Right ventricle myocardium superior (tissue), 1 donor: ENCODE data around the gene RANBP3. TPM values are rescaled to one million over a fixed set of nuclear protein-coding genes. Genes with fewer than 3 reads are reported as not detected.

Experiments
- ATAC-seq: fragments of 200-7000 bp; cut with Tn5 transposase; one replicate; pipeline ENCODE4 v1.9.1; 2020; ENCODE audit warnings: mild to moderate bottlenecking; ENCODE audit not compliant: poor library complexity
- DNase-seq: peaks from one replicate; pipeline ENCODE4 v3.0.0-alpha.2; 2020
- intact Hi-C: fragments of 100-400 bp; cut with DNase I; formaldehyde crosslinking; loops from one replicate; pipeline ENCODE4 v1.11.2; 2022
- total RNA-seq: library from RNA; stranded (reverse); fragmentation: NEBNext Ultra II Directional; extraction: Animal tissue kit (Norgen Biotek cat#: 25700); gene quantifications from one replicate; pipeline ENCODE4 v1.2.1, GENCODE V29; 2021
- donor health status: DM: no; HTN: yes; CAD: no; lungs with severe emphysema.

The RANBP3 gene
- total RNA-seq, 1 donor from 2014 or later: 57.4 TPM

DNA sequence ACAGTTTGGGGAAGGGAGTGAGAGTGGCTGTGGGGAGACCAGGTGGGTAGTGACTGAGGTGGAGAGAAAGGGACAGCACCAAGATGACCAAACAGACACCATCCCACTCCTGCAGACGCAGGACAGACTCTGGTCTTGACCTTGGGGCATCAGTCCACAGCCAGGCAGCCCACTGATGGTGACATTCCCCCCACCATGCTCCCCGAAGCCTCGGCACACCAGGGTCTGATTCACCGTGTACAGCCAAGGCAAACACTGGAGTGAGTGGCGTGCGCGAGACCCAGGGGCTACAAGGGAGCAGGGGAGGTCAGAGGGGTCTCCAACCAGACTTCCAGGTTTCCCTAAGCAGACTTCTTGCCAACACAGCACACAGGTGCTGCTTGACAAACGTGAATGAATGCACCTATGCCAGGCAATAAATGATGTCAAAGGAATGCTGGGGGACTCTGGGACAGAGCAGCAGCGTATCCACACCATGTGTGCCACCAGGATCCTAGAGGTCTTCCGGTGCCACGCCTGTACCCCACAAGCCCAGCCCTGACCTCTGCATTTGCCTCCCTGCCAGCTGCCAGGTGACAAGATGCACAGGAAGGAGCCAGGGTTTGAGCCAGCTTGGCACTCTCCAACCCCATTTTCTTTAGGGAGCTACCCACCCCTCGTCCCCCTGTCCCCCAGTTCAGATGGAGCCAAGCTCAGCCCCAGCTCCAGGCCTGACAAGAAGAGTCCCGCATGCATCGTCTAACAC lies 18.5 kb downstream of the RANBP3 start:
- DNase-seq (no peak), ATAC-seq (no peak)
- intact Hi-C loops: no loop called here

DNA sequence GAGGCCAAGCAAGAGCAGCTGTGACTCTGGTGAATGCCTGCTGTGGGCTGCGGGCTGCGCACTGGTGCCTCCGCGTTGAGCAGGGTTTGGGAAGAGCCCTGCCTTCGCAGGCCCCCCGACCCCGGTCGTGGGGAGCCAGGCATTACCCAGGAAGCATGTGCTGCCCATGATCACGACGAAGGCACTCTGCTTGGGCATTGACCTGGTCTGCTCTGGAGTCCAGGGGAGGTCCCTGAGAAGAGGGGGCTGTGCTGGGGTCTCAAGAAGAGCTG lies 19.2 kb downstream of the RANBP3 start:
- ATAC-seq (no peak), DNase-seq (no peak)
- intact Hi-C loops: no loop called here

DNA sequence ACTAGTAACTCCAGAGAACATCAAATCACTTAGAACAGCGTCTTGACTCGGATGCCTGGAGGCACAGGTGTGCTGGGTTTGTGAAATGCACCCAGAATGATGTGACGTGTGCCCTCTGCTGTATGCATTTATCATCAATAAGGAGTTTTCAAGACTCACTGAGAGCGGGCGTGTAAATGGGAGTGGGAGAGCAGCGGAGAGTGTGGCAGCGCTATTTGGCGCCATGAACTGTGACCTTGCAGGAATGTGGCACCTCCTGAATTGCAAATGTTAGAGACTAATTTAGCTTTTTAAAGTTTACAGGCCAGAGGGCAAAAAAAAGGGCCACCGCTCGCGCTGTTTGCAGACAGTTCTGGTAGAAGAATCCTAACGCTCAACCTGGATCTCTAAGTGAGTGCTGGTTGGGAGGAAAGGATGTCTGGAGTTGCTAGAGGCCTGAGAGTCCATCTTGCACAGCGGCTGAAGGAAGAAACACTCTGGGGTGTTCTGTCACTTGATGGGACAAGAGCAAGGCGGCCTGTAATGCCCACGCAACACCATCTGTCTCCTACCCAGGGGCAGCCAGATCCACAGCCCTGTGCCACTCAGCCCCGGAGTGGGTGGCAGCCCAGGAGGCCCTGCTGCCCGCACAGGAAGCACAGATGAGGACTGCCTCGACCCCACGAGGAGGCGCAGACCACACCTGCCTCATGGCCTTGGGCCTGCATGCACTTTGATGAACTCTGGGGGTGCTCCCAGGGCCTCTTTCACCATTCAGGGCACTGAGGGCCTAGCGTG lies 19.7 kb downstream of the RANBP3 start:
- DNase-seq: no peak
- ATAC-seq: no peak
- intact Hi-C loops: no loop called here

DNA sequence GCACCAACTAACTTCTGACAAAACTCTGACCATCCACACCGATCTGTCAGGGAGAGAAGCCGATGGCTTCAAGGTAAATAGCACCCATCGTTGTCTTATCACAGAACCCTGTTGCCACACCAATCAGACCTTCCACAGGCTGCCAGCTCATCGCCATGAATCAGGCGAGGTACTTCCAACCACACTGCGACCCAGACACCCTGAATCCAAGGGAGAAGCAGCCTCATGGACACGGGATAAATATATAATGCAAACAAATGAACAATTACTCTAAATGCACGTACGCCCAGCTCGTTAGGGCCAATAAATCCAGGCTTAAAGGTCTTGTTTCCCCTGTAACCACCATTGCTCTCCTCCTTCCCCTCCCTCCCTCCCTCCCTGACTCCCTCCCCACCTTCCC lies 20.8 kb downstream of the RANBP3 start:
- no peak for ATAC-seq
- DNase-seq: no peak
- intact Hi-C loops: no loop called here

DNA sequence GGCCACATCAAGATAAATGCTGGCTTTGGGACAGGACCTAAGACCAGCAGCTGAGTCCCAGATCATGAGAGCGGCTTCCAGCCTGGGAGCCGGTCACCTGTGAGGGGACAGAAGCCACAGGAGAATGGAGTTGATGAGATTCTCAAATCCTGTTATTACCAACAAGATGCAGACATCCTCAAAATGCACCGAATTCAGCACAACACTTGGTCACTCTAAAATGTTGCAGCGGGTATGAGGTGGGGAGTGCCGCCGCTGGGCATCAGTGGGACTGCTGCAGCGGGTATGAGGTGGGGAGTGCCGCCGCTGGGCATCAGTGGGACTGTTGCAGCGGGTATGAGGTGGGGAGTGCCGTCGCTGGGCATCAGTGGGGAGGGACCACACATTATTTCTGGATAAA lies 21.2 kb downstream of the RANBP3 start:
- DNase-seq: no peak
- intact Hi-C loops: no loop called here
- no peak for ATAC-seq

DNA sequence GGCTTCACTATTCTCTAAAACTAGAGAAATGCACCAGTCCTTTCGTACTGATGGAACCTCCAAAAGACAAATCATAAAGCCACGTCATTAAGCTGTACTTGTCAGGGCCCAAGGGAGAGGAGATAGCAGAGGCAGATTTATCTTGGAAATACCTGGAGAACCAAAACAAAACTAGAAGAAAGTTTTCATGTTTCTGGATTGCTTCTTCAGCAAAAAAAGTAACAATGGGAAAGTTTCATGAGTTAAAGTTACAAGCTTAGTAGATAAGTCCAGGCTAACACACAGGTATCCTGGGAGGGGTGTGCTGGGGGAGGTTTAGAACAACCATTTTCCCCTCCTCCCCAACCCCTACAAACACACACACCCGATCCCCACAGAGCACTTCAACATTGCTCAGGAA lies 21.6 kb downstream of the RANBP3 start:
- ATAC-seq: no peak
- no peak for DNase-seq
- intact Hi-C loops: no loop called here

DNA sequence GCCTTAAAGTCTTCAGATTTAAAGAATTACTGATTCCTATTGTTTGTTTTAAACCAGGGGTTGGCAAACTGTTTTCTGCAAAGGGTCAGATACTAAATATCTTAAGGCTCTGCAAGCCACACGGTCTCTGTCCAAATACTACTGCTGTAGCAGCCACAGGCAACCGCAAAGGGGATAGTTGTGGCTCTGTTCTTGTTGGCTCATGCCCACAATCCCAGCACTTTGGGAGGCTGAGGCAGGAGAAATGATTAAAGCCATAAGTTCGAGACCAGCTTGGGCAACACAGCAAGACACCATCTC lies 22.4 kb downstream of the RANBP3 start:
- intact Hi-C loops: no loop called here
- DNase-seq: no peak
- ATAC-seq: no peak

DNA sequence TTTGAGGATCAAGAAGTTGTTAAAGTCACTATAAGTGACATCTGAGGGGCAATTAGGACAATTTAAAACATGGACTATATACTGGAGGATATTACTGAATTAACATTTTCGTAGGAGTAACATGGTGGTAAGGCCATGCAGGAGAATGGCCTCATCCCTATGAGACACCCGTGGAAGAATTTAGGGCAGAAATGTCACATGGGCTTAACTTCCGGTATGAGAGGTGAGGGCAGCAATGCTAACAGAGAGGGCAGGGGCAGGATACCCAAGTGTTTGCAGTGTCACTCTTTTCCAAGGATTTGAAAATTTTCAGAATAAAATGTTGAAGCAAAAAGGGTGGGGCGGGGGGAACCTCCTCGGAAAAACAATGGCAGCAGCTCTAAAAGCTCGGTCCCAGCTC lies 23.6 kb downstream of the RANBP3 start:
- ATAC-seq: no peak

DNA sequence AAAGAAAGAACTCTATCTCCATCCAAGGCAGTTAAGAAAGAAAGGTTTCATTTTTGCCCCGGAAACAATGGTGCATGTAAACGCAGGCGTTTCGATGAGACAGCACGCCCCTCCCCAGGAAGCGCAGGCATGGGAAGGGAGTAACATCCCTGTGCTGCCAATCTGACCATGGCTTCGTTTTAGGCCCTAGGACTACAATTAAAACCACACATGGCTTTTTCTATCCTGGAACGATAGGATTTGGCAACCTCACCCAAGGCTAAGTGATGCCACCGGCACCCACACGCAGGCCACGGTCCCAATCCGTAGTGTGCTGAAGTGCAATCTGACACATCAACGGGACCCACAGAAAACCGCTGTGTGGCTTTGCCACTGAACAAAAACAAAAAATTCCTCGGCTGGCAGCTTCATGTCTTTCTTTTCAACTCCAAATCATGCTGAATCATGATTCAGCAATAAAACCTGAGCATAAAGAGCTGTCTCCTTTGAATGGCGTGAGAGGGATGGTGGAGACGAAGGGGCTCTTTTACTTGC lies 24.2 kb downstream of the RANBP3 start:
- DNase-seq: no peak
- intact Hi-C loops: no loop called here

More for the DNA sequence above, 23.6 kb downstream of the RANBP3 start:
- DNase-seq: no peak
- intact Hi-C loops: no loop called here

DNA sequence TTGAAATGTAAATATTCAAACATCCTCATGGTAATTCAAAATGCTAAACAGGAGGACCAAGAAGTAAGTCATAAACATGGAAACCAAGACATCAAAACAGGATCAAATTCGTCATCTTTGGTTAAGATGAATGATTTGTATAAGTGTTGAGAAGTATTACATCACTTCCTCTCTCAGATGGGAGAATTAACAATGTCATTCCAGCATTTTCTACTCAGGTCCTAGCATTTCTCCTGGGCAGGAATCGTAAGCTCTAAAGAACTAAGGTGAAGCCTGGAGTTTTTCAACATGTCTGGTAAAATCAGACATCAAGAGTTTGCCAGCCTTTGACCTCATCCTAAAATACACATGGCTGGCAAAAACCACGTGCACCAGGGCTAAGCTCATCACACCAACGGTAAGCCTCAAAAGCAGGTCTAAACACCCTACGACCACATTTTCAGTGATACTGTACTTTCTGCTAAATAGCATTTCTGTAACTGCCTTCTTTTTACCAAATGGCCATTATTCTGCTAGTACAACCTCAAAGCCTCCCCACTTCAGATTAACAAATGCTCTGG lies 24.8 kb downstream of the RANBP3 start:
- ATAC-seq (no peak), DNase-seq (no peak)
- intact Hi-C loops: no loop called here

More for the DNA sequence above, 24.2 kb downstream of the RANBP3 start:
- ATAC-seq: no peak

DNA sequence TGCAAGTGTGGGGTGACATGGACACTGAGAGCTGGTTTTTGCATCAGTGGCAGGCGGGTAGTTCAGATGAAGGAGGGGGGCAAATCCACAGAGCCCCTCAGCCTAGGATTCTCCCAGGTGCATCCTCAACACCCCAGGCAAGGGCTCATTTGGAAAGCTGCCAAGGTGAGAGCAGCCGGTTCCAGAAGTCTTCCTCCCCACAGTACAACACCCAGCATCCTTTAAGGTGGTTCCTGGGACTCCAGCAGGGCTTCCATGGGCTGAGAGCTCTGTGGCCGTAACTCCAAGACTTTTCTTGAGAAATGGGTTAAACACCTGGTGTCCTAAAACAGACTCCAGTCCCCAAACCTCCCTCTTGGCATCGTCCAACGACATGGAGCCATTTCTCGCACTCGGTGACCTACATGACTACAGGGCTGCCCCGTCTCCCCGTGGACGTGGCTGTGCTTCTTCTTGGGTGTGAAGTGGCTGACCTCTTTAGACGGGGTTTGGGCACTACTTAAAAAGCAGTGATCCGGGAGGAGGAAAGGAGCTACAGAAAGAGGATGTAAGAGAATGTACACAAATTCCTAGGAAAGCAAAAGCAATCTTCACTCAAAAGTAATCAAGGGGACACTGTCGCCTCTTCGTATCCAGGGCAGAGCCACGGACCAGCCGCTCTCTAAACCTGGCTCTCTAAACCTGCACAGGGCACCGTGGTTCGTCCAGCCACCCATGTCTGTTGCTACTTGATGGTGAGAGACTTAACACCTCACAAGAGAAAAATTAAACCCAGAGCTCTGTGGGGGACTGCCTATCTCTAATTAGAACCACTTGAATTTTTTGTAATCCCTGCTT lies 25.5 kb downstream of the RANBP3 start:
- ATAC-seq (no peak), DNase-seq (no peak)
- intact Hi-C loops: no loop called here

DNA sequence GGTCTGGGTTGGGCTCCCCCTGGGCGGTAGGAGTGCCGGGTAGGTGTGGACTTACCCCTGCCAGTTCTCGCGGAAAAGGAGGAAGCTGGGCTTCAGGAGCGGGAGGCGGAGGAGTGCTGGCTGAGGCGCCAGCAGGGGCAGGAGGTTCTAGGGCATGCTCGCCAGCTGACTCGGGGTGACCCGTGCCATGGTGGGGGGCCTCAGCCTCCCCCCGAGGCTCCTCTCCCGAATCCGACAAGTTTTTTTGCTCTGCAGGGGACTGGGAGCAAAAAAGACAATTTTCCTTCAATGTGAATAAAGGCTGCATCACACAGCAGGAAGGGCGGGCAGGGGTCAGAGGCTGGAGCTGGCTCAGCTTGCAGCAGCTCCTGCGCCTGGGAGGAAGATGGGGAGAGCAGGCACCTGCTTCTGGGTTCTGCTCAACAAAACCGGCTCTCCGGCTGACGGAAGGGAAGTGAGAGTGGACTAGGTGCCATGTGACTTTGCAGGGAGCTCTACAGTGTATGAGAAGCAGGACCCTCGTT lies 26.5 kb downstream of the RANBP3 start:
- ATAC-seq (peak; percentile 10), DNase-seq (no peak)
- intact Hi-C loops: no loop called here

DNA sequence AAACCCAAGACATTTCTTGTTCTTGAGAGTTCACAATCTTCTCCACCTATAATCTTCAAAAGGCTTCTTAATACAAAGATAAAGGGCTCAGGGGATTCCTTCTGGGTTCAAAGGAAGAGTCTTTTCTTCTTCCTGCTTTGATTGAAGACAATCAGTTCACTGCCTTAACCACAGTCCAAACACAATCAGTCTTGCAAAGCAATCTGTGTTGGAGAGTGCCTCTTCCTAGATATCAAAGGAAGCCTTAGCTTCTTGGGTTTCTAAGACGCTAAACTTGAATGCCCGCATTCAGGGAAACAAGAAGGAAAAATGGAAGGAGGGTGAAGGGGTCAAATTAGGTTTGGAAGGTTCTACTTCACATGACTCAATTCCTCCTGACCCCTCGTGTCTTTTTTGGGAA lies 27.2 kb downstream of the RANBP3 start:
- no peak for DNase-seq
- intact Hi-C loops: no loop called here
- no peak for ATAC-seq

DNA sequence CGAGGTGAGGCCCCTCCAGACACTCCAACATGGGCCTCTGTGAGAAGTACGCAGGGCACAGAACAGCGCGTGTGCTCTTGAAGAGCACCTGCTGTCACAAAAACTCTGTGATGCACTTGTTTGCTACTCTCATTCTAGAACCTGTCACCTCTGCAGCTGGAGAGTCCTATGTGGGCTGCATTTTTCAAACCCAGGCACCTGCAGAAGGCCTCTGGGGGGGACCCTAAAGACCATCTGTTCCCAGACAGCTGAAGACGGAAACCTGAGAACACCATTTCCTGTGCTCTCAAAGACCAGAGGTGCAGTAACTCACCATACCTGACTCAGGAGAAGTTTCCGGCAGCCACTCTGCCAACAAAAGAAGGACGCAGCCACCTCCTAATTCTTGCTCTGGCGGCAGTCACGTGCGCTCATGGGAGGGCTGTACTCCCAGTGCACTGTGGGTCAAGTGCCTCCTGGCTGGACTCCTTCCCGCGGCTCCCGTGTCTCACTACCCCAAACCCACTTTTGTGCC lies 28.1 kb downstream of the RANBP3 start:
- ATAC-seq (peak; percentile 49), DNase-seq (peak; percentile 69)
- intact Hi-C loops: no loop called here

DNA sequence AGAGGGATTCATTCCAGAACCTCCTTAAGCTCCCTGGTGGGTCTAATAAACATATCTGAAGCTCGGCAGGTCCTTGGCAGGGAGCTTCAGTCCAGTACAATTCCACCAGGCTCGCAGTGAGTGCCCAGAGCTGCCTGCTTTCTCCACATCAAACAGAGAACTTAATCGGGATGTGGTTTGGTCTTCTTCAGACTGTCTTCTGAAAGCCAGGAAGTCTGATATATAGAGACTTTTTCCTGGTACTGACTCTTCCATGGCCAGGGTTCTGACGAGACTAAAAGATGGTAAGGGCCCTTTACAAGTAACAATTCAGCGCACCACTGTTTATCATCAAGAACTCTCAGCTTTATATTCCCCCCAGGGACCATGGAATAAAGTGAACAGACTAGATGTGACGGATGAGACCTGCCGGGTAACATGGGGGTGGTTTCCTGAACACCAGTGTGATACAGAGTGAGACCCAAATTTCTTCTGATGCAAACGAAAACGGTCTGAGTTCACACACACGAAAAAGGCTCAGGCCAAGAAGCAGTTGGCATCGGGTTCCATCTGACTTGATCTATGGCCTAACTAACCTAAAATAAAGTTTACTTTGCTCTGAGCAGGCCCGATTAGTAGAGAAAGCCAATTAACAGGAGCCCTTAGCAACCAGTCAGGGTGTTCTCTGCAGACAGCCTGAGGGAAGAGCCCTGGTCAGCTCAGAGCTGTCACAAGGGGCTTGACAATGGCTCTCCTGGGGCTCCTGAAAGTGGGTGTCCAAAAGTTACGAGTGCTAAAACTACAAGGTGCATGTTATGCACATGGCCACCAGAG lies 29.0 kb downstream of the RANBP3 start:
- peak; percentile 22 for ATAC-seq
- intact Hi-C loops: no loop called here

DNA sequence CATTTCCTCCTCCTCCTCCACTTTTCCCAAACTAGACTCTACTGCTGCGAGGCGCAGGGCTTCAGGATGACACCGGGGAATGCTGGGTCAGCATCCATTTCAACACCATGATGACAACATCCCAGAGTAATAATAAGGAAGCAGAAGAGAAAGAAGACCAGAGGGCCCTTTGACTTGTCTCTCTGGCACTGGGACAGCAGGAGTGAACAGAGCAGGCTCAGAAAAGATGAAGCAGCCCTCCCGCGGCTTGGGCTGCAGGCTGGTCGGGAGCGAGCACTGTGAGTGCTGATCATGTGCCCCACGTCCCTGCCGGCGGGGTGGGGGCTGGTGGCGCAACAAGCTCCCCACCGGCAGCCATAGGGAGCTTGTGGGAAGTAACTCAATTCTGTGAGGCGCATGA lies 30.5 kb downstream of the RANBP3 start:
- intact Hi-C loops: no loop called here
- DNase-seq (peak; percentile 85), ATAC-seq (peak; percentile 57)

More for the DNA sequence above, 29.0 kb downstream of the RANBP3 start:
- DNase-seq: no peak

DNA sequence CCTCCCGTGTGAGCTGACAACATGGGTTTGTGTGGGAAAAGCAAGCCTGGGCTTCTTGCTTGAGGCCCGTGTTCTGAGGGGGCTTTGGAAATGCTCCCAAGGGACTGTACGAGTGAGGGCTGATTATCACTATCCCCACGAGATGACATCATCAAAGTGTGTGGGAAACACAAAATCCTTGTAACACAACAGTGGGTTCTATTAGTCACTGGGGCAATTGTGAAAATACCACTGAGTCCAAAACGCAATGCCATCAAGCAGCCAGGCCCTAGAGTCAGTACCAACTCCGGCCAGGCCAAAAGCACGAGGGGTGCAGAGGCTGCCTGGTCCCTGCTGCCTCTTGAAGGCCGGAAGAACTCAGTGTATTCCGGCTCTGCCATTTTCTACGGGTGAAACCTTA lies 34.3 kb downstream of the RANBP3 start:
- intact Hi-C loops: no loop called here
- ATAC-seq (no peak), DNase-seq (no peak)

DNA sequence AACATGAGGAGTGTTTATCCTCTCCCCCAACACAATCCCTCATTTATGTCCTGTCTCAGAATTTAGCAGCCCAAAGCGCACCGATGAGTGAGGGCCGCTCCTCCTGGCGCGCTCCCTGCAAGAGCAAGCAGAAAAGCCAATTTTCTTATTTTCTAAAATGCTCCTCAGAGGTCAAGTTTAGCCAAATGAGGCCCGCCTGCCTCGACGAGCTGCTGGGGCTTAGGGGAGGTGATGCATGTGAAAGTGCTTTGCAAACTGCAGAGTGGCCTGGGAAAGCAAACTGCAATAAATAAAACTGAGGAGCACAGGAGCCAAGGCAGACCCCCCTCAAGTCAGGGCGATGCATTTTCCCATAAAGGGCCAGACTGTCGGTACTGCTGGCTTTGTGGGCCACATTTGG lies 34.9 kb downstream of the RANBP3 start:
- DNase-seq (no peak), ATAC-seq (no peak)
- intact Hi-C loops: no loop called here
